ENCODE results near the gene CTNND1.
A peak's percentile ranks its signal among the peaks of the same experiment; 100 is the strongest.

The CTNND1 gene

DNA sequence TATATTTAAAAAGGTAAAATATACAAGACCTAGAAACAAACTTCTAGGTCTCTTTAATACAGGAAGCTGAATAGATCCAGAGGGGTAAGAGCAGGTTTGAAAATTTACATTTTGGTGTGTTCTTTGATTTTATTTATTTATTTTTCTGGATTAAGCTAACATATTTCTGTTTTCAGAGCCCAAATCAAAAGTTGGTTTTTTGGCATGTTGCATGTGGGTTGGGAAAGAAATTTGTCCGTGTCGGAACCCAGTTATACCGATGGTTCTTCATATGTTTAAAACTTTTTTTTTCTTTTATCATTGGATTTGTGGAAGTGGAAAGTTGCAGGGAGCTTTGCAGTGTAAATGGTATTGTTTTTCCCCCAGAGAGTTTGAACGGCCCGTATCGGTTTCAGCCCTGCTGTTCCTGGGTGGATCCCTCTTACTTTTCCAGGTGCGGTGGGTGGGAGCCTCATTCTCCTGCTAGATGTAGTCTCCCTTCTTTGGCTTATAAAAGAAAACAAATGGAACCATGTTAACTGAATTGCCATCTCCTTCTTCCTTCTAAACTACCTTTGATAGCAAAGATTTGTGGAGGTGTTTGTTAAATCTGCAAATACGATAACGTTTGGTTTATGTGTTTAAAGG is 746 bp downstream of the CTNND1 start:
- DNase-seq = peak; percentile 69

DNA sequence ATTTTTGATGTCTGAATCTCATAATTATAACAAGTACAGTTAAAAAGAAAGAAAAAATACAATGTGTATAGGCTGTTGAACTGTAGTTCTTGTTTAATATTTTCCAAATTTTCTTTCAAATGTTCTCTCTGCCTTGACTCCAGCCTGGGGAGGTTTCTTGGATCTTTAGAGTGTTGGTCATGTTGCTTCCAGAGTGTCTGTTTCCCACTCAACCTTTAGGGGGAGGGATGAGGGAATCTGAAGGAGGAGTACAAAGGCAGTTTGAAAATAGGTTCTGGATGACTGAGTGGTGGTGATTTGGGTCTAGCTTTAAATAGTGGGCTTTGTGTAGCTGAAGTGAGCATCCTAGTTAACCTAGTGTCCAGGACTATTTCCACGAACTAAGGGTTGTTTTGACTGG is 2.0 kb downstream of the CTNND1 start:
- DNase-seq = peak; percentile 54

DNA sequence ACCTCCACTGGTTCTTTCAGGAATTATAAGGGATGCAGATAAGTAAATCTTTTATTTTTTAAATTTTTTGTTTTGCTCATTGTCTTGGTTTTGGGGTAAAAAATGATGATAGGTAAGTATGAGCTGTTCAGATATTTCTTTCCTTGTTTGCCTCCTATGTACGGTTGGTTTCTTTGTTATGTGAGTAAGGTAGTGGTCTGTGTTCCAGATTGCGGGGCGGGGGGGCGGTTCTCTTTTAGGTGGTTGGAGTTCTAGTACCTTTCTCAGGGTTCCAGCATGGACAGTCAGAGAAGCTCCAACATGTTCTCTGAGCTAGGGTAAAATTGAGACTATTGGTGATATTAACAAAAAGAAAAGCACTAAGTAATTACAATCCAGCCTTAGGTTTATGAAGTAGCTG is 2.4 kb downstream of the CTNND1 start:
- no peak for DNase-seq

DNA sequence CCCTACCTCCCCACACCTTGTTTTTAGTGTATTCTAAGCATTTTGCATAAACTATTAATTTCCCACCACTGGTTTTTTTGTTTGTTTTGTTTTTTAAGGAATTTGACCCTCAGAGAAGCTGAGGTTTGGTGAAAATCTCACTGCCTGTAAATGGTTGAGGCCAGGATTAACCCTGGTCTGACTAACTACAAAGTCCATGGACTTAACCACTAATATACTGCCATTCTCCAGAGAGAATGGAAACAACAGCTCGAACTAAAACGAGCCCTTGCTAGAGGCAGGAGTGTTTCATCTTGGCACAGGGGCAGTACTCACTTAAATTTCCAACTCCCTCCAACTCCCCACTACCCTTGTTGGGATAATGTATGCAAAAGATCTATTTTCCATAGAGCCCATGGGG is 3.0 kb downstream of the CTNND1 start:
- no peak for DNase-seq

DNA sequence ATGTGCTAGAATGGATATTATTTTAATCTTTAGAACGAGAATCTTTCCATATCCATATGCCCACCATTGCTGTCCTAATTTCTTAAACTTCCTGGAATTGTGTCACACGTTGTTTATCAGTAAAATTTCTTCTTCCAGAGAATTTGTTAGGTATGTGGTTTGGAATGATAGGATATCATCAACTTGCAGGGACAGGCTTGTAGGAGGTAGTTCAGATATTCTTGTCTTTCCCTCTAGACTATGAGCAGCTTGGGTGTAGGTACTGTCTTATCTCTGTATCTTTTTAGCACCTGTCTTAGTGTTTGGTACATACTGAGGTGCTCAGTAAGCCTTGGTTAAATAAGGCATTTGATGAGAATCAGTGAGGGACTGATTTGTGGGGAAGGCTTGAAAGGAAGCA is 3.4 kb downstream of the CTNND1 start:
- no peak for DNase-seq

DNA sequence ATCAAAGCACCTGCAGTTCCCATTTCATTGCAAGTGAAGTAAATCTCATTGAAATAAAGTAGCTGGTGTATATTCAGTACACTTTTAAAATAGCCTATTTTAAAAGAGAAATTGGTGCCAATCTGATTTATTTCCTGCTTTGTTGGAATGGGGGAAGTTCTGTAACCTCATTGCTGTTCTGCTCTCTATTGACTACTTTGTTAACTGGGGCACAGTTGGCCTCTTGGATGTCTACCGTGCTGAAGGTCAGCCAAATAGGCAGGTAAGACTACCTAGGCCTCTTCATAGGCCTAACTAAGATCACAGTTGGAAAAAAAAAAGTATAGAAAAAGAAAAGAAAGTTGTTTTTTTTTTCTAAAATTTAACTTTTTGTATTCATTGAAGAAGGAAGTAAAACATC is 9.2 kb downstream of the CTNND1 start:
- no peak for DNase-seq

DNA sequence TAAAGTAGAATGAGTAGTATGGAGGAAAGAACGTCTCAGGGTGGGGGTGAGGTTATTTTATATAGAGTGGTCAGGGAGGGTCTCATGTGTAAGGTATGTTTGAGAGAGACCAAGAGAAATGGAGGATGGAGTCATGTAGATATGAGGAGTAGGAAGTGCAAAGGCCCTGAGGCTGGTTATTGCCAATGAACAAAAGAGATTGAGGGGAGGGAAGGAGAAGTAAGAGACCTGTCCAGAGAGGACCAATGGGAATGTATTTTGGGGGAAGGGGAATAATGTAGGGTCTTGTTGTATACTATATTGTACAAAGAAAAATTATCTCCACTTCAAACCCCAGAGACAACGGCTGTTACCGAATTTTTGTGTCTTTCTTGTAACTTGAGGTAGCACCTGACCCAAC is 9.8 kb downstream of the CTNND1 start:
- DNase-seq = no peak

DNA sequence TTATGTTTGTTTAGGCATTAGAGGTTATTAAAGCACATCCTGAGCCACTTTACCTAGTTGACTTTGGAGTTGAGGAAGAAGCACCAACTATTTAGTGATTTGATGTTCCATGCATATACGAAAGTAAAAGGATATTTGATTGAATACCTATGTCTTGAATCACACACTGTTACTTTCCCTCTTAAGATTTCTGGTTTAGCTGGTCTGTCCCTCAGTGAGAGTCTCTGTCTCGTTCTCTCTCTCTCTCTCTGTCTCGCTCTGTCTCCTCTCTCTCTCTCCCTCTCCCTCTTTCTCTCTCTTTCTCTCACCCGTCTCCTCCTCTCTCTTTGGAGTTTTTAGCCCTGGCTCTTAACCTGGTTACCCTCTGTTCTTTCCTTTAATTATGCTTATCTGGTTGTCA is 11.0 kb downstream of the CTNND1 start:
- no peak for DNase-seq

DNA sequence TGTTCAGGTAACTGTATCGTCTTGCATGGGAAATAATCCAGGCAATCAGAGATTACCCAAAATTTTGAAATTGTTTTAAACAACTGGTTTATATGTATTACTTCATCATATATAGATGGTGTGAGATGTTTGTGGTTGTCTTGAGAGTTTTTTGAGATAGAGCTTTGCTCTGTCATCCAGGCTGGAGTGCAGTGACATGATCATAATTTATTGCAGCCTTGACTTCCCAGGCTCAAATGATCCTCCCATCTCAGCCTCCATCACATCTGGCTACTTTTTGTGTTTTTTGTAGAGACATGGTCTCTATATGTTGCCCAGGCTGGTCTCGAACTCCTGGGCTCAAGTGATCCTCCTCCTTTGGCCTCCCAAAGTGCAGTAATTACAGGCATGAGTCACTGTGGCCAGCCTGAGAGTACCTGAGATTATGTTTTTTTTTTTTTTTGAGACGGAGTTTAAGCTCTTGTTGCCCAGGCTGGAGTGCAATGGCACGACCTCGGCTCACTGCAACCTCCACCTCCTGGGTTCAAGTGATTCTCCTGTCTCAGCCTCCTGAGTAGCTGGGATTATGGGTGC is 11.5 kb downstream of the CTNND1 start:
- DNase-seq = no peak

DNA sequence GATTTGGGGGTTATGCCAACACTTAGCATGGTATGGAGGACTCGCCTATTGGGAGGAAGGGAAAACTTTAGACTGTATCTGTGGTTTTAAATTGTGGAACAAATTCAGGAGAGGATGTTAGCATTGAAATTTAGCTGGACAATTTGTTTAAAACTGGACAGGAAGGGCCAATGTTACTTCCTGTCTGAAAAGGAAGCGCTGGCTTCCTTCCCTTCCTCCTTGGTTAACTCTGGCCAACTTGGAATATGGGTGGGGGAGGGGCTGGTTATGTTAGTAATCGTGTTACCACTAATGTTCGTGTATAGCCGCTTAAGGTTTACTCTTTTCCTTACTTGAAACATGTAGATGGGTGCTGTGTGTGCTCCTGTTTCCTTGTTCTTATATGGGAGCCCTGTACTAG is 13.9 kb downstream of the CTNND1 start:
- DNase-seq = no peak

DNA sequence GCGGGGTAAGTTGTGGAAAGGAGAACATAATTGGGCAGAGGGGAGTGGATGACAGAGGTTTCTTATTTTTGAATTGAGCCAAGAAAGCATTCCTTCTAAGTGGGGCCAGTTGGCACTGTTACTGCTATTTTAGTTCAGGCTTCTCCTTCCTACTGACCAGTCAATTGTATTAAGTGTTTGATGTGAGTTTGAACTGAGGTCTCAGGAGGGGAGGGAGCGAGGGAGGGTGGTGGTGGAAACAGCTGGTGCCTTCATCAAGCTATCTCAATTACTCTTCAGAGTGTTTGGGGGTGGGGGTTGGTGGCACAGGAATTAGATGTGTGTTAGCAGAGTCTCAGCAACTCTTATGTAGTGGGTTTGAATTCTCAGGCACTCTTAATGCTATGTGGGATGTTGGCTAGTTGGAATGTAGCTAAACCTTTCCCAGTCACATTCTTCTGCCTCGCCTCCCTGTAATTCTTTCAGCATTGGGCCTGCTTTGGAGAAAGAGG is 14.5 kb downstream of the CTNND1 start:
- DNase-seq = peak; percentile 55

DNA sequence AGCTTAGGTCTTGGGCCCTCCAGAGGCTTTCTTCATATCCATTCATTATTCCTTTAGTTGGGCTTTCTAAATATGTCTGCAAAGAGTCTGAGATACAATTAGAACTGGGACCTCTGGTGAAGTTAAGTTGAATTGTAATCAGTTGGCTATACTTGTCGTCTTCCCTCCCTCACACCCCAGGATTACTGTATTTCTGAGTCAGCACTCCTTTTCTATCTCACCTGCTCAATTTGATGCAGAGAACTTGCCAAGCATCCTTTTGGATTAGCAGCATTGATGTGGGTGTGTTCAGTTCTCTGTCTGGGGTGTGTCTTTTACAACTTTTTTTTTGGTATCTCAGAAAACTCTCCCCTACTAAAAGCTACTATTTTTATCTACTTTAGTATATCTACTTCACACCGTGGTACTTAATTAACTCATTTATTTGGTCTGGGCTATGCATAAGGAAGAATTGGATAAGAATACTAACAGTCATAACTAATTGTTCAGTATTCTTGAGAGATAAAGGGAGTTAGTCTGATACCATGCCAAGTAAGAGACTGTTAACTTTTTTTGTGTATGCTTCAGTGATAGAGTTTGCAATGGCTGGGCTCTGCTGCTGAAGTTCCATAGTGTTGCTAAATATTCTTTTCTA is 15.1 kb downstream of the CTNND1 start:
- DNase-seq = no peak

DNA sequence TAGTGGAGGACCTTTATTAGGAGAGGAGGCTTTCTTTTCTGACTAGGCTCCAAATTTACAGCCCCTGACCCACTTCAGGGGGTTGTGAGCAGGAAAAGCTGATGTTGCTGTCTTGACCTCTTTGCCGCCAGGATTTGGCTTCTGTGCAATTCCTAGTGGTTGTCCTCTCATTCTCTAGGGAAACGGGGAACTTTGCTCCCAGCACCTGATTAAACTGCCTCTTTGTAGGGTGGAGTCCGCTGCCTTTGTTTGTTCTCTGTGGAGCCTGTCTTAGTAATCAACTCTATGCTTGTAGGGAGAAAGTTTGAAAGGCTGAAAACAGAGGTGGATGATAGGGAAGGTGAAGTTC is 16.3 kb downstream of the CTNND1 start:
- DNase-seq = peak; percentile 68

DNA sequence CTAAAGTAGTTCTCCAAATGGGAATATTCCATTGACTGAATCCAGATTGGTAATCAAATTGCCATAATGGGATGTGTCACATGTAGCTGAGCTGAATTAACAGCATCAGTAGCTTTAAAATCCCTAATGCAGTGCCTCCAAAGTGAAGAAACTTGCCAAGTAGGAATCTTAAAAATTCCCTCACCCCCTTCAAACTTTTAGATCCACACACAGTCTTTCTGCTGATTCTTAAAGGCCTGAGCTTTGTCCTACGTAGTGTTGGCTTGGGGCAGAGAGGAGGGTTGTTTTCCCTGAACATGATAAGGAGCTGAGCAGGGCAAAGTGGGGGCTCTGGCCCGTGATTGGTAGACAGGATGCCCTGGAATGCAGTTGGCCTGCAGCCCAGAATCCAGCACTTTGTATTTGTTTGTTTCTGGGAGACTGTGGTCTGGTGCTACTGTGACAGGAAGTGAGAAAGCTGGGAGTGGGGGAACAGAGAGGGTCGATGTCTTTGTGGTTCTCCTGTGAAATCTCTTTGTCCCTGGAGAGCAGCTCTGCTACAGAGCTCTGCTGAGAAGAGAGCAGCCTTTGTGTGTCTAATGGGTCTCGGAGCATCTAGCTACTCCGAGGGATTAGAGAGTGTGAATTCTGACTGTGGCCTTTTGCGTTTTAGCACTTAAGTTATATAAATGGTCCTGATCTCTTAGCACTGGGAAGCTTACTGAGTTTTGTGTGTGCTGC is 16.9 kb downstream of the CTNND1 start:
- DNase-seq = peak; percentile 70

DNA sequence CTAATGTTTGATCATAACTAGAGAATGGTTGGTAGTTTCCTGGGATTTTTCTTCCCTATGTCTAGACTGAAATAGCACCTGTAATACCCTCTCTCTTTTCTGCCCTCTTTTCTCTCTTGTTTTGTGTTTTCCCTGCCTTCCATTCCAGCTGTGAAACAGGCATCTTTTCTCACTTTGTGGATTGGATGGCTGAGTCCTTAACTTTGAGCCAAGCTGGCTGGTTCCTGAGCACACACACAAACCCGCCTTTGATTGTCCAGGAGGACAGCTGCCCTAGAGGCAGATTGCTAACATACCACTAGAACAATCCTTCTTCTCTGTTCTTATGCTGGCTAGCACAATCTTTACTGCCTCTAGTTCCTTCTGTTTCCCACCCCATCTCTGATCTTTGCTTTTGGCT is 17.7 kb downstream of the CTNND1 start:
- no peak for DNase-seq

DNA sequence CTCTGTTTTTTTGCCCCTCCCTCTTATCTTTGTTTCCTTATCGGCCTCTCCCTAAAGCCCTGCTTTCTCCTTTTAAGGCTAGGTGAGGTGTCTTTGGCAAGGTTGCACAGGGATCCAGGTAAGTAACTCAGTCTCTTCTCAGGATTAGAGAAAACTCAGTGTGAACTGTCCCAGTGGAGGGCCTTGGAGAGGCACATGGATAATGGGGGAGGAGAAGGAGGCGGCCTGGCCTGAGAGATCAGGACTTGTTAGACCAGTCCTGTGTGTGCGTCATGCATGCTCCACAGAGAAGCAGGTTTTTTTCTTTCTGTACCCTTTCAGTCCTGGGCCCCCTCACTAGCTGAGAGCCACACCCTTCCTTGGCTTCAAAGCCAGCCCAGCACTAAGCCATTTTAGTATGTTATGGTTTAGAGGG is 19.9 kb downstream of the CTNND1 start:
- DNase-seq = no peak

DNA sequence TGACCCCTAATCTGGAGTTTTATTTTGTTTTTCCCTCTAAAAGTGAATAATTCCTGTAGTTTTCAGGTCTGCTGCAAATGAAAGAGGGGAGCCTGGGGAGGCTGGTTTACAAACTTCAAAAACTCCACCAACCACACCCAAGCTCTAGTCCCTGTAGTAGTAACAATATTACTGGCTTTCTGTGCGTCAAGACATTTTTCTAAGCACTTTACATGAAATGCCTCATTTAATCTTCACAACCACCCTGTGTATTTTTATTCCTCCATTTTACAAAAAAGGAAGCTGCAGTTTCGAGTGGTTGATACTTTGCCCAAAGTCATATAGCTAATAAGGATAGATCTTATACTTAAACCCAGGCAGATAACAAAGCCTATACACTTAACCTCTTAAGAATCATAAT is 23.5 kb downstream of the CTNND1 start:
- no peak for DNase-seq

DNA sequence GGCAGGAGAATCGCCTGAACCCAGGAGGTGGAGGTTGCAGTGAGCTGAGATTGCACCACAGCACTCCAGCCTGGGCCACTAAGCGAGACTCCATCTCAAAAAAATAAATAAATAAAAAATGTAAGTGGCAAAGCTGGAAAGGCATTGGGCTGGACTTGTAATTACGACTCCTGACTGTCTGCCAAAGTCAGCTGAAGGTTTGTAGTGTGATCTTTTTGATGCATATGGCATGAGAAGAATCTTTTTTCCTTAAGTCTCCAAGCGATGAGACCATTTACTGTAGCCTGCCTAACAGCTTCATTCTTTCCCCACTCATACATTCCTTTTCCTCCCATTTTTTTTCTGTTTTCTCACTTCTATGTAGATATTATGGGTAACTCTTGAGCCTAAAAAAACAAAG is 24.8 kb downstream of the CTNND1 start:
- no peak for DNase-seq

DNA sequence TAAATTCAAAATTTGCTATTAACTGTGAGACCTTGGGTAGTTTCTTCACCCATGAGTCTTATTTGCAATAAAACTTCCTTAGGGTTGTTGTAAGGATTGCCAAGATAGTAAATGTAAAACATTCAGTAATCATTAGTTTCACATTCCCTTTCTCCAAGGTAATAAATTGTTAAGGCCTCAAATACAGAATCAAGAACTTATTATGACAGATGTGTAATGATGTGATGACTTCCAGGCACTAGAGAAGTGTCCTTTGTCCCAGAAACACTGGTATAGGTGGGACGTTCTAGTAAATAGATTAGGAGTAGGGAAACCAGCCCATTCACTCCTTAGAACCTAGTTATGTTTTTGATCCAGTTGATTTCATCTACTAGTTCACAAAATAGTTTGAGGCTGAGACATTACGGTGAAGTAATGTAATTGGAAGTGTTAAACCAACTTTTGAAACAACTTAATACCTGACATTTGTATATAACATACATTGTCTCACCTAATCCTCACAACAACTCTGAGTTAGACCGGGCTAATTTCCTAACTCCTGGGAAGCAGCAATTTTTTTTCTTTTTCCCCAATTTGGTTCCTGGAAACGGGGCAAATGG is 25.5 kb downstream of the CTNND1 start:
- no peak for DNase-seq

DNA sequence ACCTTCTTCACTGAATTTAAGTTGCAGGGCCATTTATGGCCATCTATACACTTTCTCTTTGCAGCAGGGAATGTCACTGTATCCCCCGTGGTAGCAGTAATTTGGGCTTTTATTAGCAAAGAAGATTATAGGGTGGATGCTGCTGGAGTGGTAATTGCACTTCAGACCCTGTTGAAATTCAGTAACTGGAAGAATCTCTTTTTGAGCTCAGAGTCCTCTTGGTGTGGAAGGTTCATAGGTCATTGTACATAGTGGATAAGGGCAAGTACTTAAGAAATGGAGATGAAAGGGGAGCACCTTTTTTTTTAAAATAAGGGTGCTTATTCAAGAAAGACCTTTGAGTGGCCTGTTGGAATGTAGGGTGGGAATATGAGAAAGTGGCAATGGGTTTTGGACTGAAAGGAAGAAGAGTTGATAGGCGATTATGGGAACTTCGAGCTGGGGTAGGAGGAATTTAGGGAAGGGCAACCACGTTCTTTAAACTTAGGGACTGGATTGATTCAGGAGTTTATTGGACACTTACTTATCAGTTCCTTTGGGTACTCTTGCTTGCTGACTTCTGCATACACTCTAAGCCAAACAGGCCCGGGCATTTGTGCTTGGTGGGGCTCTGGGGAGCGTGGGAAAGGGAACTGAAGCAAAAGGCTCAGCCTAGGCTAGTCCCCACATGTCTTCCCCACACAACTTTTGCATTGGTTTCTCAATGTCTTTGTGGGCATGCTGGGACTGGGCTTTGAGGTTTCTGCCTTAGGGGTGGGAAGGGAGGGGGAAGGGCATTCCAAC is 26.5 kb downstream of the CTNND1 start:
- DNase-seq = peak; percentile 36

DNA sequence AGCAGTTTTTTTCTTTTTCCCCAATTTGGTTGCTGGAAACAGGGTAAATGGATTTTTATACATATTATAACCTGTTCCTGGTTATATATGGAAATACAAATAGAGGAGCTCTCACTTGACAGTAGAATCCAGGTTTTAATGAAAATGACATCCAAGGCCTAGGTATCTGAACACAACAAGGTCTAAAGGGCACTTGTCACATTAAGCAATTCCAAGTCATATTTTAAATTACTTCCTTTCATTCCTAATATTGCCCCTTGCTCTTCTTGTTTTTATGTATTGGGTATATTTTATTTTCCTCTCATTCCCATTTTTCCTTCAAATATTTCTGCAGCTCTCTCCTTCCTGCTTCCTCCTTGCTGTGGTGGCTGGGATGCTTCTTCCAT is 27.1 kb downstream of the CTNND1 start:
- no peak for DNase-seq

DNA sequence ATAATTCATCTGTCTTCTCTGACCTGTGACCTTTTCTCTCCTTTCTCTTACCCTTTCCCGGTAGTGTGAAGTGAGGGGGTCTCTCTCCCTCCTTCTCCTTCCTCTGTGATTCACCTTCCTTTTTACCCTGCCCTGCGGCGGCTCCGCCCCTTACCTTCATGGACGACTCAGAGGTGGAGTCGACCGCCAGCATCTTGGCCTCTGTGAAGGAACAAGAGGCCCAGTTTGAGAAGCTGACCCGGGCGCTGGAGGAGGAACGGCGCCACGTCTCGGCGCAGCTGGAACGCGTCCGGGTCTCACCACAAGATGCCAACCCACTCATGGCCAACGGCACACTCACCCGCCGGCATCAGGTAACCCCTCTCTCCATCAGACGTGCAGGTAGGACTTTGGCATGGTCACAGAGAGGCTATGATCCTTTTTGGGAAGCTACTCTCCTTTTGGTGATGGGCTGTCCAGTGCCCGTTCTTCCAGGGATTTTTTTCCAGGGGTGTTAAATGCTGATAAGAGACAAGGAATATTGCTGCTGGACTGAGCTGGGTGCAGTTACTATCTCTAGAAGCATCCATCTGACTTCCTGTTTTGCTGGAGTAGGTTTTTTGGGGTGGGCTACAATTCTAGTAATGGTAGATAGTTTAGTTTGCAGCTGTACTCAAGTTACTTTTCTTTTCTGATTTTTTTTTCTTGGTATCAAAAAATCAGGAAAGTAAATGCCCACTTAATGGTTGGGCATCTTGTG is 29.9 kb downstream of the CTNND1 start:
- no peak for DNase-seq

Measured in NCI-H69 (cell line).